Measurements from ENCODE around the gene LEPROT.
"Not testable (repeated sequence)": the region's sequence is repeated elsewhere in the genome, so short reads cannot be mapped to it uniquely, and the experiment has no call there.

The LEPROT gene

GRCh38 chr1:65420590-65421350 lies at the start of gene LEPROT, which contains the start of gene LEPR:
LEPROT (plus strand) TSS chr1:65420668; CDS start chr1:65420725, 57 bp downstream.
LEPR (plus strand) TSS chr1:65420668; CDS start chr1:65565566, 144,898 bp downstream.
- DNase-seq = peak; percentile 15

DNA sequence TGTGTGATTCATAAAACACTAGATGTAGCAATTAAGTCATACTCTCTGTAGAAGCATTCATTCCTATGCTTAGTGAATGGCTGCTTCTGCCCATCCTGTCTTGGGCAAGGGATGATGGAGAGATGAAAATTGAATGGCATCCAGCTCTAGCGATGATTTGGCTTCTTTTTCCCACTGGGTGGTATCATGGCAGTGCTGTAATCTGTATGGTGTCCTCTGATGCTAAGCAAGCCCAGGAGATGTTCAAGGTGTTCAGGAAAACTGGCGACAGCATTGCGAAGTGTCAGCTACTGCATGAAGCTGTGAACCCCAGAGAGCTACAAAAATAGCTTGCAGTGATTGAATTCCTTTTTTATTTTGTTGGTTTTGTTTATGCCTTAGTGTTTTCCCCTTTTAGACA lies 48.9 kb upstream of the LEPROT start:
- DNase-seq = no peak

DNA sequence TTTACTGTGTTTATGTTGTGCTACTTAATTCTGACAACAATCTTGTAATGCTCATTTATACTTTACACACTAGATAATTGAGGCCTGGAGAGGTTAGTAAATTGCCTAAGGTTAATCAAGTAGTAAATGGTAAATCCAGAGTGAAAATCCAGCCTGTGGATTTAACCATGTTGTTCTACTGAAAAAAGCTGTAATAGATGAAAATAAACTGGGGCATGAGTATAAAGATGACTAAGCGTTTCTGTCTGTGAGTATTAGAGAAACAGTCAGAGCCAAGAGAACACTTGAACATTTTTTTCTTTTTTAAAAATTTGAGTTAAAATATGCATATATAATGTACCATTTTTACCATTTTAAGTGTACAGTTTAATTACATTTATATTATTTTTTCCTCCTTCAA lies 47.9 kb upstream of the LEPROT start:
- DNase-seq = no peak

DNA sequence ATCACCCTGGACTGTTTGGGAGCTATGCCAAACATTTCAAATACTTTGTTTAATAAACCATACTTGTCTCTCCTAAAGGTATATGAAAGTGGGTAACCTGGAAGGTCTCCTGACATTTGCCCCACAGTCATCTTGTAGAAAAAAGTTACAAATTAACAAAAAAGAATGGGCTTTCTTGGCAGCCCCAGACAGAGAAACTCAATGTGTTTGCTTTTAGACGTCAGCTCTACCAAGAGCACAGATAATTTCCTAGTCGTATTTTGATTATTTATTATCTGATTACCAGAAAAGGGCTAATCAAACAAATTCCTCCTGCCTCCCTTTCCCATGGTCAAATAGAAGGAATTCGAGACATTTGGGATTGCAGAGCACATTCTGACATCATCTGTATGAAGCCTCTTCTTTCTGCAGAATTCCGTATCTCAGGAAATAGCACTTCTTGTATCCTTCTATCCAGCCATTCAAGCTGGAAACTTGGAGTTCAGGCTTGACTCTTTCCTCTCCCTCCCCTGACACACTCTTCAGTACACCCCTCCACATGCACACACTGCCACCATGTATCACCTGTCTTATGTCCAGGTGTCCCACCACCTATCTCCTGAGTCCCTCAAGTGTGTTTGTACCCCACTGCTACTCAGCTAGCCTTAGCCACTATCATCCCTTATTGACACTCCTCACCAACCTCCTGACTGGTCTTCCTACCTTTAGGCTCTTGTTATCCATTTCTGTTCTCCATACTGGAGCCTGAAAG lies 42.8 kb upstream of the LEPROT start:
- DNase-seq = no peak

GRCh38 chr1:65378247-65378946 lies 42.1 kb upstream of the LEPROT start:
- no peak for DNase-seq

- not testable (repeated sequence) for DNase-seq
These were observed 36.0 kb upstream of the LEPROT start for GRCh38 chr1:65384426-65384825.

DNA sequence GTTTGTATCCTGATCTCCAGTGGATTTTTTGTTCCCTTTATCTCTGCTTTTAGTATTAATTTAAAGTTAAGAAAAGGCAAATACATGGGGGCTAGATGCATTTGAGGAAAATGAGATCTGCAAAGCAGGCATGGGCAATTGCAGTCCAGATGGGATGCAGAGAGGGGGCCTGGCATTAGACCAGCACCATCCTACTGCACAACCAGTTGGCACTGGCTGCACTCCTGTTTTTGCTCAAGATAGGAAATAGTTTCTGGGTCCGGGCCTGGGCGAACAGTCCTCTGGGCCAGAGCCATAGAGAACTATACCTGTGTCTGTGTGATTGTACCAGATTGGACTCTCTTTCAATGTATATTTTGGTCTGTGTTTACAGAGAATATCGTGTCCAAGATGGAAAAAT lies 34.0 kb upstream of the LEPROT start:
- no peak for DNase-seq

GRCh38 chr1:65387821-65388220 lies 32.6 kb upstream of the LEPROT start:
- no peak for DNase-seq

GRCh38 chr1:65388908-65389695 lies 31.4 kb upstream of the LEPROT start:
- DNase-seq = peak; percentile 59

GRCh38 chr1:65392497-65392896 lies 28.0 kb upstream of the LEPROT start:
- DNase-seq = no peak

- DNase-seq = peak; percentile 92
These were observed 27.1 kb upstream of the LEPROT start for GRCh38 chr1:65393347-65393746.

- DNase-seq = peak; percentile 15
These were observed 26.5 kb upstream of the LEPROT start for GRCh38 chr1:65393928-65394327.

GRCh38 chr1:65395887-65396612 lies 24.4 kb upstream of the LEPROT start:
- DNase-seq = peak; percentile 88

- peak; percentile 68 for DNase-seq
These were observed 22.4 kb upstream of the LEPROT start for GRCh38 chr1:65398083-65398482.

DNA sequence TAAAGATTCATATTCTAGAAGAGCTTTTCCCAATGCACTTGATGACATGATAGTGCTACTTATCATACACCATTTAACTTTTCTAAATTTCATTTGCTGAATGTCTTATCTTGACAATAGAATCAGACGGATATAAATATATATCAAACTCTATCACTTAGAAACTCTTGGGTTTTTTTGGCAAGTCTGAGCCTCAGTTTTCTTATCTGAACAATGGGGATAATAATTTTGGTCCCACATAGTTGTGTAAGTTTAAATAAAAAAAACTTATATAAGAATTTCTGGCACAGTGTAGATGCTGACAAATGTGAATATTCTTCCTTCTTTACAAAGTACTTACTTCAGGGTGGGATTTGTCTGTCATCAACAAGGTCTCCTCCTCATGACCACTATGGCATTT lies 21.5 kb upstream of the LEPROT start:
- no peak for DNase-seq

- no peak for DNase-seq
These were observed 18.9 kb upstream of the LEPROT start for GRCh38 chr1:65401612-65402011.

GRCh38 chr1:65404941-65405340 lies 15.5 kb upstream of the LEPROT start:
- no peak for DNase-seq

DNA sequence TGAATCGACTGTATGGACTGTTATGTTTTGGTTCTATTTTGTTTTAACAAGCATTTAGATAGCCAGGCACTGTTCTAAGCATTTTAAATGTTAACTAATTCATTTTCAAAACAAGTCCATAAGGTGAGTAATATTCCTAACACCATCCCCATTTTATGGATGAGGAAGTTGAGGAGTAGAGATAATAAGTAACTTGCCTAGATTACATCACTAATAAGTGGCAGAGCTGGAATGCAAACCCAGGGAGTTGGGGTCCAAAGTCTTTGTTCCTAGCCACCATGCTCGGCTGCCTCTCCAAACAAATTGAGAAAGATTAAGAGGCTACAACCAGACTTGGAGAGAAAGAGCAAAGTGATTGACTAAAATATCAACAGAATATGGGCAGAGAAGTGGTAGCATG lies 12.6 kb upstream of the LEPROT start:
- no peak for DNase-seq

GRCh38 chr1:65409314-65409713 lies 11.2 kb upstream of the LEPROT start:
- no peak for DNase-seq

GRCh38 chr1:65409816-65410326 lies 10.6 kb upstream of the LEPROT start:
- no peak for DNase-seq

GRCh38 chr1:65412256-65412983 lies 8.0 kb upstream of the LEPROT start:
- DNase-seq = peak; percentile 23
